Neural cell (in vitro differentiated cells): ENCODE data around the gene ERICH6B.

Experiments used
- POLR2AphosphoS5 ChIP-seq: IDR thresholded peaks from 2 replicates; pipeline ENCODE4 v1.6.1; 2012
- RAD21 ChIP-seq: fragments of 450-650 bp; conservative IDR thresholded peaks from 2 replicates; pipeline ENCODE4 v1.6.1; 2014; ENCODE audit warnings: antibody characterized with exemption, mild to moderate bottlenecking, moderate library complexity
- SMC3 ChIP-seq: fragments of 450-650 bp; conservative IDR thresholded peaks from 2 replicates; pipeline ENCODE4 v1.6.1; 2014; ENCODE audit warnings: antibody characterized with exemption, mild to moderate bottlenecking, moderate library complexity; ENCODE audit not compliant: poor library complexity
- TAF1 ChIP-seq: IDR thresholded peaks from 2 replicates; pipeline ENCODE4 v1.6.1; 2012; ENCODE audit warnings: low read depth
- TF ChIP-seq, protein P1 (sequence below): fragments of 450-650 bp; IDR thresholded peaks from 2 replicates; pipeline ENCODE4 v1.5.1; 2014; ENCODE audit warnings: antibody characterized with exemption, mild to moderate bottlenecking, moderate library complexity; ENCODE audit not compliant: poor library complexity, severe bottlenecking
- TF ChIP-seq, protein P2 (sequence below): IDR thresholded peaks from 2 replicates; pipeline ENCODE4 v1.6.1; 2012; ENCODE audit warnings: borderline replicate concordance

DNA sequence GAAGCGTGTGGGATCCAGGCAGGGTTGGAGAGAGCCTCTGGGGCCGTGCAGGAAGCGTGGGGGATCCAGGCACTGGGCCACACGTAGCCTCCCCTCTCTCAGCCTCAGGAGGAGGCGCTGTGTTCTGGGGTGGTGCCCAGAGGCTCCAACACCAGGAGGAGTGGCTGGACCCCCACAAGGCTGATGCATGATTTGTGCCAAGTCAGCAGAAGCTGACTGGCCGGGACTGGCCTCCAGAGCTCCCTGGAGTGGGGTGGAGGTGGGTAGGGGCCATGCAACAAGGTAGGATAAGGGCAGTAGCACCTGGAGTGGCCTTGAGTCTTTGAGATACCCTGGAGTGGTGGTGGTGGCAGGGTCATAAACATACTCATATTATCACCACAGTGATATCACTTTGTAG is 75.3 kb downstream of the ERICH6B start:
- TF ChIP-seq, protein P1, sequence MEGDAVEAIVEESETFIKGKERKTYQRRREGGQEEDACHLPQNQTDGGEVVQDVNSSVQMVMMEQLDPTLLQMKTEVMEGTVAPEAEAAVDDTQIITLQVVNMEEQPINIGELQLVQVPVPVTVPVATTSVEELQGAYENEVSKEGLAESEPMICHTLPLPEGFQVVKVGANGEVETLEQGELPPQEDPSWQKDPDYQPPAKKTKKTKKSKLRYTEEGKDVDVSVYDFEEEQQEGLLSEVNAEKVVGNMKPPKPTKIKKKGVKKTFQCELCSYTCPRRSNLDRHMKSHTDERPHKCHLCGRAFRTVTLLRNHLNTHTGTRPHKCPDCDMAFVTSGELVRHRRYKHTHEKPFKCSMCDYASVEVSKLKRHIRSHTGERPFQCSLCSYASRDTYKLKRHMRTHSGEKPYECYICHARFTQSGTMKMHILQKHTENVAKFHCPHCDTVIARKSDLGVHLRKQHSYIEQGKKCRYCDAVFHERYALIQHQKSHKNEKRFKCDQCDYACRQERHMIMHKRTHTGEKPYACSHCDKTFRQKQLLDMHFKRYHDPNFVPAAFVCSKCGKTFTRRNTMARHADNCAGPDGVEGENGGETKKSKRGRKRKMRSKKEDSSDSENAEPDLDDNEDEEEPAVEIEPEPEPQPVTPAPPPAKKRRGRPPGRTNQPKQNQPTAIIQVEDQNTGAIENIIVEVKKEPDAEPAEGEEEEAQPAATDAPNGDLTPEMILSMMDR: no peak
- no peak for TF ChIP-seq TAF1
- no peak for TF ChIP-seq RAD21
- no peak for TF ChIP-seq SMC3
- TF ChIP-seq POLR2AphosphoS5: no peak
- TF ChIP-seq, protein P2, sequence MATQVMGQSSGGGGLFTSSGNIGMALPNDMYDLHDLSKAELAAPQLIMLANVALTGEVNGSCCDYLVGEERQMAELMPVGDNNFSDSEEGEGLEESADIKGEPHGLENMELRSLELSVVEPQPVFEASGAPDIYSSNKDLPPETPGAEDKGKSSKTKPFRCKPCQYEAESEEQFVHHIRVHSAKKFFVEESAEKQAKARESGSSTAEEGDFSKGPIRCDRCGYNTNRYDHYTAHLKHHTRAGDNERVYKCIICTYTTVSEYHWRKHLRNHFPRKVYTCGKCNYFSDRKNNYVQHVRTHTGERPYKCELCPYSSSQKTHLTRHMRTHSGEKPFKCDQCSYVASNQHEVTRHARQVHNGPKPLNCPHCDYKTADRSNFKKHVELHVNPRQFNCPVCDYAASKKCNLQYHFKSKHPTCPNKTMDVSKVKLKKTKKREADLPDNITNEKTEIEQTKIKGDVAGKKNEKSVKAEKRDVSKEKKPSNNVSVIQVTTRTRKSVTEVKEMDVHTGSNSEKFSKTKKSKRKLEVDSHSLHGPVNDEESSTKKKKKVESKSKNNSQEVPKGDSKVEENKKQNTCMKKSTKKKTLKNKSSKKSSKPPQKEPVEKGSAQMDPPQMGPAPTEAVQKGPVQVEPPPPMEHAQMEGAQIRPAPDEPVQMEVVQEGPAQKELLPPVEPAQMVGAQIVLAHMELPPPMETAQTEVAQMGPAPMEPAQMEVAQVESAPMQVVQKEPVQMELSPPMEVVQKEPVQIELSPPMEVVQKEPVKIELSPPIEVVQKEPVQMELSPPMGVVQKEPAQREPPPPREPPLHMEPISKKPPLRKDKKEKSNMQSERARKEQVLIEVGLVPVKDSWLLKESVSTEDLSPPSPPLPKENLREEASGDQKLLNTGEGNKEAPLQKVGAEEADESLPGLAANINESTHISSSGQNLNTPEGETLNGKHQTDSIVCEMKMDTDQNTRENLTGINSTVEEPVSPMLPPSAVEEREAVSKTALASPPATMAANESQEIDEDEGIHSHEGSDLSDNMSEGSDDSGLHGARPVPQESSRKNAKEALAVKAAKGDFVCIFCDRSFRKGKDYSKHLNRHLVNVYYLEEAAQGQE: no peak
